SK-N-SH (cell line): Measurements from ENCODE around the gene ATR. TPM values are rescaled to one million over a fixed set of nuclear protein-coding genes. Genes with fewer than 3 reads are reported as not detected.

Experiments
- CTCF ChIA-PET: fragments of 300-600, 350-600 bp; formaldehyde crosslinking; extraction: SDS; loops from one replicate; lab custom pipeline; 2021; lab: Yijun Ruan, JAX
- POLR2A ChIA-PET: fragments of 350-600 bp; sonication (Branson Sonifier 250); formaldehyde crosslinking; extraction: SDS; loops from one replicate; lab custom pipeline; 2020; ENCODE audit warnings: antibody characterized with exemption, inconsistent platforms; lab: Yijun Ruan, JAX
- DNase-seq: peaks from one replicate; pipeline ENCODE4 v3.0.0; 2012
- H2AFZ ChIP-seq: fragments of 200-600 bp; sonication (generic); 2 replicates; pipeline ENCODE4 v1.8.1; 2016; ENCODE audit warnings: antibody characterized with exemption, mild to moderate bottlenecking, low read depth
- H3F3A ChIP-seq: fragments of 200-600 bp; sonication (generic); replicated peaks from 2 replicates; pipeline ENCODE3; 2016; ENCODE audit warnings: antibody characterized with exemption, mild to moderate bottlenecking; ENCODE audit not compliant: insufficient read depth
- H3K27ac ChIP-seq, 2 experiments: fragments of 200-500 bp in 1 of 2; fragments of 200-600 bp in 1 of 2; sonication (Bioruptor generic) in 1 of 2; sonication (generic), shearing (Covaris generic) in 1 of 2; 2 replicates each; pipeline versions ENCODE4 v1.5.1 to v1.6.1; 2014 to 2016; ENCODE audit warnings: low read depth in 2 of 2, inconsistent platforms in 1 of 2, low read length in 1 of 2, mild to moderate bottlenecking in 1 of 2, mixed read lengths in 1 of 2
- H3K27me3 ChIP-seq: fragments of 200-600 bp; sonication (generic), shearing (Covaris generic); 2 replicates; pipeline ENCODE4 v1.6.1; 2016; ENCODE audit warnings: mixed run types; ENCODE audit not compliant: insufficient read depth
- H3K36me3 ChIP-seq, 2 experiments: fragments of 200-500 bp in 1 of 2; fragments of 200-600 bp in 1 of 2; sonication (Bioruptor generic) in 1 of 2; sonication (generic) in 1 of 2; replicated peaks in 1 of 2; 2 replicates each; pipeline versions ENCODE3 to v1.5.1; 2014 to 2016; ENCODE audit warnings: low read length in 1 of 2, mild to moderate bottlenecking in 1 of 2; ENCODE audit not compliant: insufficient read depth in 2 of 2, control insufficient read depth in 1 of 2
- H3K4me1 ChIP-seq, 2 experiments: fragments of 200-500 bp in 1 of 2; fragments of 200-600 bp in 1 of 2; sonication (Bioruptor generic) in 1 of 2; sonication (generic), shearing (Covaris generic) in 1 of 2; 2 replicates each; pipeline versions ENCODE4 v1.5.1 to v1.6.1; 2014 to 2016; ENCODE audit warnings: low read depth in 1 of 2, low read length in 1 of 2, mixed run types in 1 of 2; ENCODE audit not compliant: insufficient read depth in 2 of 2, control insufficient read depth in 1 of 2
- H3K4me2 ChIP-seq: fragments of 200-600 bp; sonication (generic), shearing (Covaris generic); 2 replicates; pipeline ENCODE4 v1.6.1; 2017; ENCODE audit warnings: mixed run types
- H3K4me3 ChIP-seq, 2 experiments: fragments of 200-500 bp in 1 of 2; fragments of 200-600 bp in 1 of 2; sonication (Bioruptor generic) in 1 of 2; sonication (generic), shearing (Covaris generic) in 1 of 2; 2 replicates each; pipeline versions ENCODE4 v1.5.1 to v1.8.1; 2014 to 2016; ENCODE audit warnings: low read depth in 2 of 2, inconsistent platforms in 1 of 2, low read length in 1 of 2, mild to moderate bottlenecking in 1 of 2, mixed read lengths in 1 of 2, moderate library complexity in 1 of 2
- H3K79me2 ChIP-seq: fragments of 200-600 bp; sonication (generic); 2 replicates; pipeline ENCODE4 v1.8.1; 2017; ENCODE audit warnings: mild to moderate bottlenecking; ENCODE audit not compliant: insufficient read depth
- H3K9ac ChIP-seq: fragments of 200-600 bp; sonication (generic); 2 replicates; pipeline ENCODE4 v1.6.1; 2017; ENCODE audit warnings: mixed run types
- H3K9me2 ChIP-seq: fragments of 200-600 bp; sonication (generic); 2 replicates; pipeline ENCODE4 v1.6.1; 2017; ENCODE audit warnings: mixed run types
- H3K9me3 ChIP-seq: fragments of 200-600 bp; sonication (generic); 2 replicates; pipeline ENCODE4 v1.6.1; 2017; ENCODE audit warnings: mixed run types, mild to moderate bottlenecking, moderate library complexity
- H4K20me1 ChIP-seq: fragments of 200-600 bp; sonication (generic); 2 replicates; pipeline ENCODE4 v1.6.1; 2017; ENCODE audit warnings: mild to moderate bottlenecking, mixed run types; ENCODE audit not compliant: insufficient read depth
- ELF1 ChIP-seq: IDR thresholded peaks from 2 replicates; pipeline ENCODE4 v1.4.0; 2012
- FOSL2 ChIP-seq: IDR thresholded peaks from 2 replicates; pipeline ENCODE4 v1.4.0; 2012; ENCODE audit warnings: low read depth, mild to moderate bottlenecking, moderate library complexity, borderline replicate concordance
- GATA2 ChIP-seq: sonication (generic); formaldehyde crosslinking; IDR thresholded peaks from 2 replicates; pipeline ENCODE4 v1.5.0; 2020; ENCODE audit warnings: mild to moderate bottlenecking, missing genetic modification reagents
- JUND ChIP-seq: IDR thresholded peaks from 2 replicates; pipeline ENCODE4 v1.4.0; 2012
- MEF2A ChIP-seq: IDR thresholded peaks from 2 replicates; pipeline ENCODE4 v1.4.0; 2012; ENCODE audit warnings: low read depth, borderline replicate concordance
- MXI1 ChIP-seq: IDR thresholded peaks from 2 replicates; pipeline ENCODE4 v1.6.1; 2012; ENCODE audit warnings: mild to moderate bottlenecking, low read depth, low read length, improper control_type of control experiment
- NFIC ChIP-seq: IDR thresholded peaks from 2 replicates; pipeline ENCODE4 v1.4.0; 2012; ENCODE audit warnings: borderline replicate concordance
- RCOR1 ChIP-seq: fragments of 150-350 bp; IDR thresholded peaks from 2 replicates; pipeline ENCODE4 v1.6.1; 2017; ENCODE audit warnings: antibody characterized with exemption, low read length
- RFX5 ChIP-seq: IDR thresholded peaks from 2 replicates; pipeline ENCODE4 v1.6.1; 2012; ENCODE audit warnings: mild to moderate bottlenecking, improper control_type of control experiment, low read length
- SMC3 ChIP-seq: IDR thresholded peaks from 2 replicates; pipeline ENCODE4 v1.6.1; 2012; ENCODE audit warnings: low read depth, low read length, improper control_type of control experiment
- TCF12 ChIP-seq: IDR thresholded peaks from 2 replicates; pipeline ENCODE4 v1.4.0; 2012
- TEAD4 ChIP-seq: IDR thresholded peaks from 2 replicates; pipeline ENCODE4 v1.4.0; 2012; ENCODE audit warnings: mild to moderate bottlenecking, borderline replicate concordance; ENCODE audit not compliant: insufficient read depth
- WGBS: methylation state at CpG from one replicate; pipeline ENCODE4 v1.1.6; 2017; ENCODE audit warnings: low lambda C conversion rate; 5-methylcytosine and 5-hydroxymethylcytosine counted together
- polyA plus RNA-seq, 3 experiments: library from polyadenylated mRNA; depleted of rRNA; stranded (reverse); fragments of >200 nt; gene quantifications; 2 replicates each; pipeline ENCODE4 v1.2.3, GENCODE V29; 2012
- TF ChIP-seq, protein P1 (sequence below): IDR thresholded peaks from 2 replicates; pipeline ENCODE4 v1.4.0; 2012; ENCODE audit warnings: low read depth, borderline replicate concordance
- TF ChIP-seq, protein P2 (sequence below): fragments of 150-350 bp; IDR thresholded peaks from 2 replicates; pipeline ENCODE4 v1.6.1; 2016; ENCODE audit warnings: mild to moderate bottlenecking, low read depth, low read length
- TF ChIP-seq, protein P3 (sequence below): IDR thresholded peaks from 2 replicates; pipeline ENCODE4 v1.6.1; 2012; ENCODE audit warnings: mild to moderate bottlenecking, low read depth, low read length, moderate library complexity
- TF ChIP-seq, protein P4 (sequence below): IDR thresholded peaks from 2 replicates; pipeline ENCODE4; 2012
- TF ChIP-seq, protein P5 (sequence below): IDR thresholded peaks from 2 replicates; pipeline ENCODE4 v1.4.0; 2012; ENCODE audit warnings: low read depth
- TF ChIP-seq, protein P6 (sequence below): fragments of 200-600 bp; sonication (generic); IDR thresholded peaks from 2 replicates; pipeline ENCODE4 v1.6.1; 2017; ENCODE audit warnings: antibody characterized with exemption, mild to moderate bottlenecking, moderate library complexity

Gene ATR
- polyA plus RNA-seq, 1 of the 3 experiments (the other 2 are of a cell fraction): 7.3 TPM

DNA sequence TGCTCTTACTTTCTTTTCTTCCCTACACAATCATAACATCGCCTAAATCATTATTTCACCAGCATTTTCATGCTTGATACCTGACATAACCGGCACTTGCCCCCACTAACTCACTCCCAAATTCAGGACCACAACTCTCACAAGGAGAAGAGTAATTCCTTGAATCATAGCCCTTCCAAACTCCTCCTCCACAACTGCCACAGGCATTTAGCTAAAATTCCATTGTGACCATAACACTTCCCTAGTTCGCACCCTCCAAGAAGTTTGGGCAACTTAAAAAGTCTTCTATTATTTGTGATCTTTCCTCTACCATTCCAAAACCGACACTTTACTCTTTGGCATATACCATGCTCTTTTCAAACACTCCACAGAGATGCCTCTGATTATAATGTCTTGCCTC, 71.3 kb downstream of the ATR start:
- WGBS: 97% methylated on average over 4 of the region's 4 CpGs
- H4K20me1 ChIP-seq: no peaks in the 10 kb centered on the region
- ChIA-PET CTCF (no interaction called here), POLR2A (no interaction called here)
- H3K9ac ChIP-seq: no peak overlapping the region
- H3K27ac ChIP-seq: no peak overlapping the region
- H3K36me3 ChIP-seq: peaks cover 23 to 46% of the 10 kb centered on the region in 2 experiments
- TF ChIP-seq TEAD4 (no peak), ELF1 (no peak), JUND (no peak), RCOR1 (no peak), FOSL2 (no peak), SMC3 (no peak), RFX5 (no peak)
- TF ChIP-seq, protein P1, sequence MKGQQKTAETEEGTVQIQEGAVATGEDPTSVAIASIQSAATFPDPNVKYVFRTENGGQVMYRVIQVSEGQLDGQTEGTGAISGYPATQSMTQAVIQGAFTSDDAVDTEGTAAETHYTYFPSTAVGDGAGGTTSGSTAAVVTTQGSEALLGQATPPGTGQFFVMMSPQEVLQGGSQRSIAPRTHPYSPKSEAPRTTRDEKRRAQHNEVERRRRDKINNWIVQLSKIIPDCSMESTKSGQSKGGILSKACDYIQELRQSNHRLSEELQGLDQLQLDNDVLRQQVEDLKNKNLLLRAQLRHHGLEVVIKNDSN: no peak
- TF ChIP-seq, protein P2, sequence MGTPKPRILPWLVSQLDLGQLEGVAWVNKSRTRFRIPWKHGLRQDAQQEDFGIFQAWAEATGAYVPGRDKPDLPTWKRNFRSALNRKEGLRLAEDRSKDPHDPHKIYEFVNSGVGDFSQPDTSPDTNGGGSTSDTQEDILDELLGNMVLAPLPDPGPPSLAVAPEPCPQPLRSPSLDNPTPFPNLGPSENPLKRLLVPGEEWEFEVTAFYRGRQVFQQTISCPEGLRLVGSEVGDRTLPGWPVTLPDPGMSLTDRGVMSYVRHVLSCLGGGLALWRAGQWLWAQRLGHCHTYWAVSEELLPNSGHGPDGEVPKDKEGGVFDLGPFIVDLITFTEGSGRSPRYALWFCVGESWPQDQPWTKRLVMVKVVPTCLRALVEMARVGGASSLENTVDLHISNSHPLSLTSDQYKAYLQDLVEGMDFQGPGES: no peak
- TF ChIP-seq, protein P3, sequence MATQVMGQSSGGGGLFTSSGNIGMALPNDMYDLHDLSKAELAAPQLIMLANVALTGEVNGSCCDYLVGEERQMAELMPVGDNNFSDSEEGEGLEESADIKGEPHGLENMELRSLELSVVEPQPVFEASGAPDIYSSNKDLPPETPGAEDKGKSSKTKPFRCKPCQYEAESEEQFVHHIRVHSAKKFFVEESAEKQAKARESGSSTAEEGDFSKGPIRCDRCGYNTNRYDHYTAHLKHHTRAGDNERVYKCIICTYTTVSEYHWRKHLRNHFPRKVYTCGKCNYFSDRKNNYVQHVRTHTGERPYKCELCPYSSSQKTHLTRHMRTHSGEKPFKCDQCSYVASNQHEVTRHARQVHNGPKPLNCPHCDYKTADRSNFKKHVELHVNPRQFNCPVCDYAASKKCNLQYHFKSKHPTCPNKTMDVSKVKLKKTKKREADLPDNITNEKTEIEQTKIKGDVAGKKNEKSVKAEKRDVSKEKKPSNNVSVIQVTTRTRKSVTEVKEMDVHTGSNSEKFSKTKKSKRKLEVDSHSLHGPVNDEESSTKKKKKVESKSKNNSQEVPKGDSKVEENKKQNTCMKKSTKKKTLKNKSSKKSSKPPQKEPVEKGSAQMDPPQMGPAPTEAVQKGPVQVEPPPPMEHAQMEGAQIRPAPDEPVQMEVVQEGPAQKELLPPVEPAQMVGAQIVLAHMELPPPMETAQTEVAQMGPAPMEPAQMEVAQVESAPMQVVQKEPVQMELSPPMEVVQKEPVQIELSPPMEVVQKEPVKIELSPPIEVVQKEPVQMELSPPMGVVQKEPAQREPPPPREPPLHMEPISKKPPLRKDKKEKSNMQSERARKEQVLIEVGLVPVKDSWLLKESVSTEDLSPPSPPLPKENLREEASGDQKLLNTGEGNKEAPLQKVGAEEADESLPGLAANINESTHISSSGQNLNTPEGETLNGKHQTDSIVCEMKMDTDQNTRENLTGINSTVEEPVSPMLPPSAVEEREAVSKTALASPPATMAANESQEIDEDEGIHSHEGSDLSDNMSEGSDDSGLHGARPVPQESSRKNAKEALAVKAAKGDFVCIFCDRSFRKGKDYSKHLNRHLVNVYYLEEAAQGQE: no peak
- peaks cover 7% of the 10 kb centered on the region for H3F3A ChIP-seq
- H3K9me2 ChIP-seq: no peaks in the 10 kb centered on the region
- no peaks in the 10 kb centered on the region for H3K4me1 ChIP-seq
- H3K4me2 ChIP-seq: no peak overlapping the region
- H3K27me3 ChIP-seq: no peaks in the 10 kb centered on the region
- no peak for DNase-seq
- H3K79me2 ChIP-seq: no peaks in the 10 kb centered on the region
- H3K9me3 ChIP-seq: no peaks in the 10 kb centered on the region
- H3K4me3 ChIP-seq: no peak overlapping the region
- no peak overlapping the region for H2AFZ ChIP-seq

DNA sequence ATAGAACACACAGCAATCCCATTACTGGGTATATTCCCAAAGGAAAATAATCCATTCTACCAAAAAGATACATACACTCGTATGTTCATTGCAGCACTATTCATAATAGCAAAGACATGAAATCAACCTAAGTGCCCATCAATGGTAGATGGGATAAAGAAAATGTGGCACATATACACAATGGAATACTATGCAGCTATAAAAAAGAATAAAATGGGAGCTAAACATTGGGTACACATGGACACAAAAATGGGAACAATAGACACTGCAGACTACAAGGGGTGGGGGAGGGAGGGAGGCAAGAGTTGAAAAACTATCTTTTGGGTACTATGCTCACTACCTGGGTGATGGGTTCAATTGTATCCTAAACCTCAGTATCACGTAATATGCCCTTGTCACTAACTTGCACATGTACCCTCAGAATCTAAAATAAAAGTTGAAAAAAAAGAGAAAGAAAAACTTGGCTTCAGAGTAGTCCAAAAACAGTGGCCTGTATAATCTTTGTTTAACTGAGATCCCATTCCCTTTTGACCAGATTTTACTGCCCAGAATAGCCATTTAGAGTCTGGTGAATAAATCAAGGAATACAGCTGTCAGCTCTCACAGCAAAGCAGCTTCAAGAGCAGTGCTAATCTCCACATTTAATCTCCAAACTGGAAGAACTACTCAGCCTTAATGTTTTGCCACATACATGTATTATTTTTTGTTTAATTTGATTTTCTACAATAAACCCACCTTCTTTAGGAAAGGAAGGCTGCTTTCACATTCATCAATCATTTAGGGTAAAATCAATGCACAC, 76.1 kb downstream of the ATR start:
- 96% methylated on average over 2 of the region's 2 CpGs for WGBS
- Histone ChIP-seq H4K20me1 (peaks cover 4% of the 10 kb centered on the region), H3K4me1 (peaks cover 0 to 18% of the 10 kb centered on the region in 2 experiments; a peak in 3 of 4 replicates), H3K27me3 (no peaks in the 10 kb centered on the region), H3K9me2 (no peaks in the 10 kb centered on the region), H3K9me3 (no peaks in the 10 kb centered on the region), H3K4me2 (peak overlapping the region; percentile 55; the same call in 1 of the 2 replicates), H3K4me3 (no peak overlapping the region), H3F3A (peaks cover 21% of the 10 kb centered on the region), H3K79me2 (peaks cover 4% of the 10 kb centered on the region; the same call in 1 of the 2 replicates), H3K9ac (no peak overlapping the region), H2AFZ (no peak overlapping the region), H3K27ac (peak overlapping the region; percentile 29 to 85; a peak in 2 of 4 replicates), H3K36me3 (peaks cover 28 to 30% of the 10 kb centered on the region in 2 experiments)
- DNase-seq: no peak
- POLR2A ChIA-PET: no interaction called here
- CTCF ChIA-PET: no interaction called here
- TF ChIP-seq FOSL2: no peak
- TF ChIP-seq, protein P4, sequence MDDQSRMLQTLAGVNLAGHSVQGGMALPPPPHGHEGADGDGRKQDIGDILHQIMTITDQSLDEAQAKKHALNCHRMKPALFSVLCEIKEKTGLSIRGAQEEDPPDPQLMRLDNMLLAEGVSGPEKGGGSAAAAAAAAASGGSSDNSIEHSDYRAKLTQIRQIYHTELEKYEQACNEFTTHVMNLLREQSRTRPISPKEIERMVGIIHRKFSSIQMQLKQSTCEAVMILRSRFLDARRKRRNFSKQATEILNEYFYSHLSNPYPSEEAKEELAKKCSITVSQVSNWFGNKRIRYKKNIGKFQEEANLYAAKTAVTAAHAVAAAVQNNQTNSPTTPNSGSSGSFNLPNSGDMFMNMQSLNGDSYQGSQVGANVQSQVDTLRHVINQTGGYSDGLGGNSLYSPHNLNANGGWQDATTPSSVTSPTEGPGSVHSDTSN: peak; percentile 79
- TF ChIP-seq MXI1: no peak
- TF ChIP-seq RCOR1: no peak
- TF ChIP-seq, protein P5, sequence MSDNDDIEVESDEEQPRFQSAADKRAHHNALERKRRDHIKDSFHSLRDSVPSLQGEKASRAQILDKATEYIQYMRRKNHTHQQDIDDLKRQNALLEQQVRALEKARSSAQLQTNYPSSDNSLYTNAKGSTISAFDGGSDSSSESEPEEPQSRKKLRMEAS: no peak
- TF ChIP-seq SMC3: no peak
- TF ChIP-seq MEF2A: no peak
- TF ChIP-seq TCF12: peak; percentile 45; the same call in 1 of the 2 replicates
- no peak for TF ChIP-seq GATA2 (CRISPR knock-in tag)
- TF ChIP-seq, protein P6, sequence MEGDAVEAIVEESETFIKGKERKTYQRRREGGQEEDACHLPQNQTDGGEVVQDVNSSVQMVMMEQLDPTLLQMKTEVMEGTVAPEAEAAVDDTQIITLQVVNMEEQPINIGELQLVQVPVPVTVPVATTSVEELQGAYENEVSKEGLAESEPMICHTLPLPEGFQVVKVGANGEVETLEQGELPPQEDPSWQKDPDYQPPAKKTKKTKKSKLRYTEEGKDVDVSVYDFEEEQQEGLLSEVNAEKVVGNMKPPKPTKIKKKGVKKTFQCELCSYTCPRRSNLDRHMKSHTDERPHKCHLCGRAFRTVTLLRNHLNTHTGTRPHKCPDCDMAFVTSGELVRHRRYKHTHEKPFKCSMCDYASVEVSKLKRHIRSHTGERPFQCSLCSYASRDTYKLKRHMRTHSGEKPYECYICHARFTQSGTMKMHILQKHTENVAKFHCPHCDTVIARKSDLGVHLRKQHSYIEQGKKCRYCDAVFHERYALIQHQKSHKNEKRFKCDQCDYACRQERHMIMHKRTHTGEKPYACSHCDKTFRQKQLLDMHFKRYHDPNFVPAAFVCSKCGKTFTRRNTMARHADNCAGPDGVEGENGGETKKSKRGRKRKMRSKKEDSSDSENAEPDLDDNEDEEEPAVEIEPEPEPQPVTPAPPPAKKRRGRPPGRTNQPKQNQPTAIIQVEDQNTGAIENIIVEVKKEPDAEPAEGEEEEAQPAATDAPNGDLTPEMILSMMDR: no peak
- TF ChIP-seq NFIC: no peak
